Inflammatory macrophage (primary cell): ENCODE results near the gene ATP8B4.
A peak's percentile ranks its signal among the peaks of the same experiment; 100 is the strongest.

ENCODE experiments used
- DNase-seq, 2 donors: peaks; one replicate each; pipeline ENCODE4 v3.0.0-alpha.2; 2020 to 2022

ATP8B4 gene

DNA sequence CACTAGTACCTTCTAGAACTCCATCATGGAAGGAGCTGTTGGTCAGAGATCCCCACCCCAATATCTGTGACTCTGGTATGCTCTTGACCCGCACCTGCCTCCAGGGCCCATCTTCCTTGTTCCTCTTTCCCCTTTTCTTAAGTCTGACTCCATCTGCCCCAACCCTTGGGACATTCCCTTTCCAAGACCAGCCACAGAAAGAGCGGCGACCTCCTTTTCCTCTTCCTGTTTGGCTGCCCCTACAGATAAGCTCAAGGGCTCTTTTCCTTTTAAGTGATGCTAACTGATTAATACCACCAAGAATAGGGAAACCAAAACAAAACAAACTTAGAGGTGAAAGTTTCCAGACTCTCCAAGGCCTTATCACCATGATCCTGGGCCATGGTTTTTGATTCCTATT lies 21.9 kb upstream of the ATP8B4 start:
- DNase-seq = no peak

DNA sequence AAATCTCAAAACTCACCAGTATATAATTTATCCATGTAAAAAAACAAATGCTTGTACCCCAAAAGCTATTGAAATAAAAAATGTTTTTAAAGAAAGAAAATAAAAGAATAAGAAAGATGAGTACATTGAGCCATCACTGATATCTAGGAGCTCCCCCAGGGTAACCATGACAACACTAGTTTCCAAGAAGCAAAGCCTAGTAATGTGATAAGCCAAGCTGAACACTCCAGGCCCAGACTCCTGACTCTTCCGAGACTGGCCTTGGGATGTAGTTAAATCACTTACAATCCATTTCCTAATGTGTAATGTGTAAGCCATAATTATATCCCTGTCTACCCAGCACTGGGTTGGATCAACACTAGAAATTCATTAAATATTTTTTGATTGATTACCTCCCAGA lies 21.1 kb upstream of the ATP8B4 start:
- DNase-seq = no peak

DNA sequence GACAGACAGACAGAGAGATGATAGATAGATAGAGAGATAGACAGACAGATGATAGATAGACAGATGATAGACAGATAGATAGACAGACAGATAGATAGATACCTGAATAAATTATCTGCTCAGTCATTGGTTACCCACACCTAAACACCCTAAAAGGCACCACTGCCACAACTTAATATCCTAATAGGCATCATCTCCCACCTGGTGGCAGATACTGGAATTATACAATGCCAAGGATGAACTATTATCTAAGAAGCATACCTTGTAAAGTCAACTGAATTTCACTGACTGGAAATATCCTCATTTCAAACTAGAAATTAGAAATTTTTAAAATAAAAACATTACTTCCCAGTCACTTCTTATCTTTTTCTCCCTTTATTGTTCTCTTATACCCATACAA lies 19.4 kb upstream of the ATP8B4 start:
- peak in 1 of 2 donors; percentile 27 for DNase-seq

DNA sequence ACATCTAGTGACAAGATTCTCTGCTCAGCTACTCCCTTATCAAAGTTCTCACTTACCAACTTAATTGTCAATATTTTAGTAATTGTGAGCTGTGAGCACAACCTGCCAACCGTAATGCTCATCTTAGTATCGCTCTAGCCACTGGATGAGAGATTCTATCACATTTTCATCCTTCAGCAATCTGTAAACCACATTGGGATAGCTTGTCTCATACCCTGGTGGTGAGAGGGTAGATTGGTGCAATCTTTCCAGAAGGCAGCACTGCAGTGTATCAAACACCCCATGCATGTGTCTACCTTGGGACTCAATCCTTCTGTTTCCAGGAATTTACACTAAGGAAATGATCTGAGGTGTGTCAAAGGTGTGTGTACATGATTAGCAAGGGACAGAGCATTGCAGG lies 18.9 kb upstream of the ATP8B4 start:
- no peak for DNase-seq

DNA sequence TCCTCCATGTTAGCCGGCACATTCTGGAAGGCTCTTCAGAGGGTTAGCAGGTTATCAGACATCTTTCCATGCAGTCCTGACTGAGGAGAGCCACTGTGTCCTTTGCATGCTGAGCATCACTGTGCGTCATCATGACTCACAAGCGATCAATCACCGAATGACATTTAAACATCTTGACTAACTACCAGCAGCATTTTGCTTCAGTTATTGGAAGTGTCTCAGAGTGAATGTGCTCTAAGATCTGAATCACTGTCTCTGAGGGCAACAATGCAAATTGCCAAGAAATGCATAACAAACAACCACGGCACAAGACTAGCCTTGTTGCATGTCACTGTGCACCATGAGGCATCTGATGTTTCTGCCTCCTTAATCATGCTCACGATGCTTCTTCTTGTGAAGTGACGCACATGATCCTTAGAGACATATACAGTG lies 18.3 kb upstream of the ATP8B4 start:
- DNase-seq = peak in 1 of 2 donors; percentile 45

DNA sequence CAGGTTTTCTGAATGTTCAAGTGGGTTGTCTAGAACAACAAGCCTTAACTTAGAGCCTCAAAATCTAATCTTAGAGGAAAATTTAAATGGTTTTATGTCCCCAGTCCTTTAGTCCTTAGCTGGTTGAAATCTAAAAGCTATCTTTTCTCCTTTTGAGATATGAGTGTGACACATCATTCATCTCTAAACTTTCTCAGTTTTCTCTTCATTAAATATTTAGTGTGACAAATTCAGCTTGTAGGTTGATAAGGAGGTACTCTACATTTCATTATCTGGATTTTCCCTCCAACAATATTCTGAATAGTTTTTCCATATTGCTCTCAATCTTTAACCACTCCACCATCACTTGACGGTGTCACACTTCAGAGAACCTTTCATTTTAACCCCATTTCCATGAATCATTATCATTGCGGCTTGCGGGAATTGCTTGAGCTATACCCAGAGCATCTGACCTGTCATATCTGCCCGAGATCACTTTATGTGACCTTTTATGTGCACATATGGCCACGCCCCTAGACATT lies 16.1 kb upstream of the ATP8B4 start:
- DNase-seq = peak in 1 of 2 donors; percentile 66

DNA sequence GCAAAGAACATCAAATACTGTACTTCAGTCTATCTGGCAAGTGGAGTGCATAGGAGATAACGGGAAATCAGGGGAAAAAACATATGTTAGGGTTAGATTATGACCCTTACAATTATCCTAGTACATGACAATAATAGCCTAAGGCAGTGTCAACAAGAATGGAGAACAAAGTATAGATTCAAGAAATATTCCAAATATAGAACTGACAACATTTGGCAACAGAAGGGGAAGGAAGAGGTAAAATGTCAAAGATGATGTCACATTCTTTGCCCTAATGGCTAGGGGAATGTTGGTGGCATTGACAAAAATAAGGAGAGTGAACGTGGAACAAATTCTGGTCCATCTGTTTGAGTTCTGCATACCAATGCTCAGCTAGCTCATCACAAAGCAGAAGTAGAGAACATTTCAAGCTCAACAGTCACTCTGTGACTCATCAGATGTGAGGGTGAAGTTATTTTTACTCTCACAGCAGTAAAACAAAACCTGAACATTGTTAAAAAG lies 15.5 kb upstream of the ATP8B4 start:
- DNase-seq = peak; percentile 87 to 91

DNA sequence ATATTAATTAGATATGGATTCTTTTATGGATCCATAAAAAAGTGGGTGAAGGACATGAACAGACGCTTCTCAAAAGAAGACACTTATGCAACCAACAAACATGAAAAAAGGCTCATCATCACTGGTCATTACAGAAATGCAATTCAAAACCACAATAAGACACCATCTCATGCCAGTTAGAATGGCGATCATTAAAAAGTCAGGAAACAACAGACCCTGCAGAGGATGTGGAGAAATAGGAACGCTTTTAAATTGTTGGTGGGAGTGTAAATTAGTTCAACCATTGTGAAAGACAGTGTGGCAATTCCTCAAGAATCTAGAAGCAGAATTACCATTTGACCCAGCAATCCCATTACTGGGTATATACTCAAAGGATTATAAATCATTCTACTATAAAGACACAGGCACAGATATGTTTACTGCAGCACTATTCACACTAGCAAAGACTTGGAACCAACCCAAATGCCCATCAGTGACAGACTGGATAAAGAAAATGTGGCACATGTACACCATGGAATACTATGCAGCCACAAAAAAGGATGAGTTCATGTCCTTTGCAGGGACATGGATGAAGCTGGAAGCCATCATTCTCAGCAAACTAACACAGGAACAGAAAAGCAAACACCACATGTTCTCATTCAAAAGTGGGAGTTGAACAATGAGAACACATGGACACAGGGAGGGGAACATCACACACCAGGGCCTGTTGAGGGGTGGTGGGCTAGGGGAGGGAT lies 13.4 kb upstream of the ATP8B4 start:
- peak; percentile 68 to 79 for DNase-seq

DNA sequence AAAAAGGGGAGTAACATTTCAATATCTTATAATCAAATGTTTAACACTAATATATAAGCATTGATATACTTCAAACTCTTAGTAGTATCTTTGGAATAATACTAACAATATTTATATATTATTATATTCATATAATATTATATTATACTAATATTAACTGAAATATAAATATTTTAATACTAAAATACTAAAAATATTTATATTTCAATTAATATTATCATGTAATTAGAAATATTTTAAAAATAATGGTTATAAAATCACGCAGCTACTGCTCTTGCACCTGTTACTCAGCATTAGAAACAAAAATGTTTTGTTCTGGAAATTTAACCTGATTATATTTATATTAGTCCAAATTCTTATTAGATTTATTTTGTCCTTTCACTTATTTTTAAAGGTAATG lies 12.6 kb upstream of the ATP8B4 start:
- no peak for DNase-seq

DNA sequence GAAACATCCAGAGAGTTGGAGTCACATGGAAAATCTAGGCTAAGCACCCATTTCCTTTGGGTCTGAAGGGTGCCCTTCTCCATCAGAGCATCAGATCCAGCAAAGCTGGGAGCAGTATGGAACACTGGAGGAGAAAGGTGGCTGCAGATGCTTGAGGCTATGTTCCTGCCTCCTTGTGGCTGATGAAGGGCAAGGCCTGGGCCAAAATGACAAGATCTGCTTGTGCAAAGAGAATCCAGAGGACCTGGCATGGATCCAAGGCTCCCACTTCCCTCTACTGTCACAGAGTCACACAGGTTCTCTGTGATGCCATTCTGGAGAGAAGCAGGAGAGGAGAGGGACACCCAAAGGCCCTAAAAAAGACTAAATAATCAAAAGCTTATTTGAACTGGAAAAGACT lies 9.2 kb upstream of the ATP8B4 start:
- DNase-seq = peak; percentile 93 to 97

DNA sequence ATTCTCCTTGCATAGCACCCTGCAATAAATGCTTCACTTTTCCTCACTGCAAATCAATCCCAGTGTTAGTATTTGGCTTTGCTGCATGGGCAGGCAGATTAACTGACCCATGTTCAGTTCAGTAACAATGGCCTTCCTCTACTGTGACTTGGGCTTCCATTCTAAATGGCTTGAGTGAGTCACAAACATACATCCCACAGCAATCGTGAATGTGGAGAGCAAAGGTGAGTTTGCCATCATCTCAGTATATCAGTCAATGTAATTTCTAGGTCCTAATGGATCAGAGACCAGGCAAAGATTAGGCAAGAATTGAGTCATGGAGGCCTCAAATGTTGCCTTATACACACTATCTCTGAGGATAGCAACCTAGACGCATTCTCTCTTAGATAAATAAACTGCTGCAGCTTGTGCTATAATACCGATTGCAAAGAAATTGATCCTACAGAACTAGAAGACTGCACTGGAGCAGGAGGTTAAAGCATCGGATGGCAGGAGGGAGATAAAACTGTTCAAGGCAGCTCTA lies 8.3 kb upstream of the ATP8B4 start:
- DNase-seq = no peak

DNA sequence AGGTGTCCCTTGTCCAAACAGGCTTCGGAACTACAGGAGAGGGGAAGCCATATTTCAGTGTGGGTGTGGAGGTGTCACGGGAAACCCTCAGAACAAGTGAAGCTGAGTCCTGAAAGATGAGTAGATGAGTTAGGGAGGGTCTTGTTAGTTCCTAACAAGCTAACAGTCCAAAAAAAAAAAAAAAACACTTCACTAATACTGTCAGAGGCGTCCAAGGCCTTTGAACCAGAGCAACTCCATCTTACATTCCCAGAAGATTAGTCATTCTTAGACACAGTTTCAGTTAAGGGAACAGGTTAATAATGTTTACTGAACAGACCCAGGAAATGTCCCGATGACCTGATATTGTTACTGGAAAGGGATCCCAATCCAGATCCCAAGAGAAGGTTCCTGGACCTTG lies 7.0 kb upstream of the ATP8B4 start:
- no peak for DNase-seq

DNA sequence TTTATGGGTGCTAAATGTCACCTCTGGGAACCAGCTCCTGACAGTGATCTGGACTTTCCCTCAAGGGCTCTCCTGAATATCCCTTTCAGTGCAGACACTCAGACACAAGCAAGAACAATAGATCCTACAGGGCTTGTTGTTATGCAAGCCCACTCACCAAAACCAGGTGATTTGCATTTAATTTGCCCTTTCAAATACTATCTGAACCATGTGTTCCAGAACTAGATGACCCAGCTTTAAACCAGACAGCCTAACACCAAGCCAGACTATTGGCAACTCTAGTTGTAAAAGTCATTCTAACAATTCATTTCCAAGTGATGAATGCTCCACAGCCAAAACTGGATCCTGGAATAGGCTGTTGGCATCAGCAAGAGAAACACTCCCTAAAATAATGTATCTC lies 5.6 kb upstream of the ATP8B4 start:
- no peak for DNase-seq

DNA sequence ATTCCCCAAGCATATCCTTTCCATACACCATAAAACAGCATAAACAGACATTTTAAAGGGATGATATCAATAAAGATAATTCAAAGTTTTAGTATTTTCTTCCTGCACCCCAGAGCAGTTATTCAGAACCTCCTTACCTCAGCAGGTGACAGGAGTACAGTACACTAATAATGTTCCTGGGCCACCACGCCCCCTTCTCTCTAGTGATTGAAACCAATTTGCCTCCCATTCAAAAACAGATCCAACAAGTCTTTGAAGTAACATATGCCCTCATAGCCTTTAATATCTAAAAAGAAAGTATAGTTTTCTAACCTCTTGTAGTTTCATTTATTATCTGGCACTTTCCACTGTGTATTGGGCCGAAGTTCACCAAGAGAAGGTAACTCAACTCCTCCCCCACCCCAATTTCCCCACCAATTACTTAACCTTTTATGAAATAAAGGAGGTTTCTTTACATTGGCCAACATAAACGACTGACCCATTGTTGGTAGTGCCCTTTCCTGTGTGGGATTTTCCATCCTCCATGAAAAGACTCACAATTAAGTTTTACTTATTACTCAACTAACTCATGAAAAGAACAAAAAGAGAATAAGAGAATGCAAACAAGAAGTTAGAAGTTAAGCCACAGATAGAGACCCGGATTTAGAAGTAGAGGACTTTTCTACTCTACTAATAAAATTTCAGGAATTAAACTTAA lies 5.0 kb upstream of the ATP8B4 start:
- DNase-seq = no peak

DNA sequence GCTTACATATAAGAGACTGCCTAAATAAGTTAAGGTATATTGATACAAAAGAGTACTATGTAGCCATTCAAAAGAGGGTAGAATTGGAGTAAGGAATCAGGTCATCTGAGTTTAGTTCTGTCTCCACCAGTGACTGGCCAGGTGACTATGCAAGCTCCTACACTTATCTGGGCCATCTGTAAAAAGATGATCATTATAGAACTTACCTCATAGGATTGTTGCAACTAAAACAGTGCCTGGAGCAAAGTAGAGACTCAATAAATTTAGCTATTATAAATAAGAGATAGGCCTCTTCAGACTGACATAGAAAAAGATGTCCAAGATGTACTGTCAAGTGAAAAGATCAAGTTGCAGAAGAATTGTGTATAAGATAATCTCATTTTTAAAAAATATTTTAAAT lies 1.7 kb upstream of the ATP8B4 start:
- DNase-seq = no peak

DNA sequence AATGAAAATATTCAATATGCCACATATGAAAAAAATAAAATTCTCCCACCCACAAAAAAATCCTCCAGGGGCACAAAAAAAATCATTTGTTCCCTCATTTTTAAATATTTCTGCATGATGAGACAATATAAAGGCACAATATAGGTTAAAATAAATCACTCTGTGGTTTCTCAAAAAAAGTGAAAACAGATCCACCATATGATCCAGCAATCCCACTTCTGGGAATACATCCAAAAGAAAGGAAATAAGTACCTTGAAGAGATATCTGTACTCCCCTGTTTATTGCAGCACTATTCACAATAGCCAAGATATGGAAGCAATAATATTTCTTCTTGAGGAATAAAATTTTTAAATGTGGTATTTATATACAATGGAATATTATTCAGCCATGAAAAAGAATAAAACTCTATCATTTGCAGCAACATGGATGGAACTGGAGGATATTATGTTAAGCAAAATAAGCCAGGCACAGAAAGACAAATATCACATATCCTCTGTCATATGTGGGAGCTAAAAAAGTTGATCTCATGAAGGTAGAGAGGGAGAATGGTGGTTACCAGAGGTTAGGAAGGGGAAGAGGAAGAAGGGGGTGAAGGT lies 1.5 kb downstream of the ATP8B4 start:
- DNase-seq = no peak

DNA sequence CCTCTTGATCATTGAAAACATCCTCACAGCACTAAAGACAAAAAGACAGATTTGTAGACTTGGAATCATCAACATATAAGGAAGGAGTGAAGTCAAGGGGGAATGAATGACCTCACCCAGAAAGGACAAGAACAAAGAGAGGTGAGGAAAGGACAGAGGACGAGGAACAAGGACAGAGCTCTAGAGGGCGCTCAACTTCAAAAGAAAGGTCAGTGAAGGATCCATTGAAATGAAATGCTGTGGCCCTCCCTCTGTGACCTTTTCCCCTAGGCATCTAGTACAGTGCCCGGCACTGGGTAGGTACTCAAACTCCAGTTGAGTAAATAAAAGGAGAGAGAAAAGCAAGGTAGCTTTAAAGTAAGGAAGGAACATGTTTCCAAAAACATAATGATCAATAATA lies 2.6 kb downstream of the ATP8B4 start:
- DNase-seq = peak; percentile 73 to 82

DNA sequence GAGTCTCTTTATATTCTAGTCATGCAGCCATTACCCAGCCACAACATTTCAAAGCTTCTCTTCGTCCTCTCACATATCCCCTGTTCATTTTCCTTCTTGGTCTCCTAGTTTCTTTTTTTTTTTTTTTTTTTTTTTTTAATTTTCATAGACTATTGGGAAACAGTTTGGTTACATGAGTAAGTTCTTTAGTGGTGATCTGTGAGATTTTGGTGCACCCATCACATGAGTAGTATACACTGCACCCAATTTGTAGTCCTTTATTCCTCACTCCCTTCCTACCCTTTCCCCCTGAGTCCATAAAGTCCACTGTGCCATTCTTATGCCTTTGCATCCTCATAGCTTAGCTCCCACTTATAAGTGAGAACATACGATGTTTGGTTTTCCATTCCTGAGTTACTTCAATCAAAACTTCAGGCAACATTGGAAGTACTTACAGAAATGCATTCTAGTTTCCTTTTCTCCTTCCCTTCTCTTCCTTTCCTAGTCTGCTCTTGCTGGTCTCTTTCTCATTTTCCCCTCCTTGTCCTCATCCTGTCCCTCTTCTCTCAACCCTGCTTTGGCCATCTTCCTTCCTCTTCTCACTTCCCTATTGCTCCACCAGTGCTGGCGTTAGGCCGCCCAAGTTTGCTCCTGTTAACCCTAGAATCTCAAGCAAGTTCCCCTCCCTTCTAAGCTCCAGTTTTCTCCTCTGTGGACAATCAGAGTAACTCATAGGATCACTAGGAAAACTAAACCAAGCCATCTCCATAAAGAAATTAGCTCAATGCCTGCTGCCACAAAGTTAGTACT lies 4.8 kb downstream of the ATP8B4 start:
- DNase-seq = peak; percentile 87 to 88

DNA sequence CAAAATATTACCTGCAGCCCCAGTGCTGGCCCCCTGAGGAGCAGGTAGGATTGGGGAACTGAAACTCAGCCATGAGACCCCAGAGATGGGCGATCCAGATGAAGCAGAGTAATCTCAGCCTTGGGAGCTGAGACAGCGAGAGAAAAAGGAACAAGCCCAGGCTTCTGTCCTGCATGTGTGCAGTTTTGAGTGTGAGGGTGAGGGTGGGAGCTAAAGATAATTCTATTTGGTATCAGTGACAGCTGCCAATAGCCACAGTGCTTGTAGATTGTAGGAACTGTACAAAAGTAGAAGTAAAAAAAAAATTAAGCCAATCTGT lies 5.9 kb downstream of the ATP8B4 start:
- peak; percentile 53 to 54 for DNase-seq

DNA sequence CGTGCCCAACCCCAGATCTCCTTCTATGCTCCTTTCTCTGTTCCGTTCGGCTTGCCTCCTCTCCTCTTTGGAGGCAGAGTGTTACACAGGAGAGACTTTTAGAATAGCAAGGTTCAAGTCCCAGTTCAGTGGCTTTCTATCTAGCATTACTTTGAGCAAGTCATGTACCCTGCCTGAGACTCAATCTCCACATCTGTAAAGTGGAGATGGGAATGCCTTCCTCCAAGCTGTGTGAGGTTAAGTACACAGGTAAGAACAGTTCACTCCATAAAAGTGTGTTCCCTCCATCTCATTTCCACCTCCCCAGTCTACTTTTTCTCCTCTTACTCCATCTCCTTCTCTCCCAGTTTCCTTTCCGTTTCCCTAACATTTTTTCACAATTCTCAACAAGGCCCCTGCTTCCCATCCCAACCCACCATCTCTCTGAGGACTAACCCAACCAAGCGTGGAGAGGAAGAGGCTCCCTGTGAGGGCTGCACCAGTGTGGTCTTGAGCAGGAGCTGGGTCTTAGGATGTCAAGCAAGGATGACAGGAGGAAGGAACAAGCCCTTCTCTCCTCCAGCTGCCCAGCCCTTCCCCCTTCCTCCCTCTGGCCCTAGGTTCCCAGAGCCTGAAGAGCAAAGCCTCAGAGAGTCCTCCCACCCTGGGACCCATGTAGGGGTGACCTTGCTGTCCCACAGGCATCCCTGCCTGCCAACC lies 6.4 kb downstream of the ATP8B4 start:
- no peak for DNase-seq

DNA sequence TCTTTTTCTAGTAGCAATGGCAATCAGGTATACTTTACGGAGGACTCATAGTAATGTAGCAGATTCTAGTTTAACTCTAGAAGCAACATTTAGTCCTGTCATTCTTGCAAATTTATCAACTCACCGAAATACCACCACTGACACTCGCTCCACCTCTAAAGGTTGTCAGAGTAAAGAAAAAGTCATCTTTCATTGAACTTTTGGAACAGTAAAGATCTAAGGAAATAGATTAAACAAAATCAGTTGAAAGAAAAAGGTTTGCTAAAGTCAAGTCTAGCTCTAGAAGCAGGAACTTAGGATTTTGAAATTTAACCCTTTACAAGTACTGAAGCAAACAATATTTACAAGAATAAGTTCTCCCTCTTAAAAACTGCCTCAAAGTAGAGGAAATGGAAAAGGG lies 8.7 kb downstream of the ATP8B4 start:
- DNase-seq = peak in 1 of 2 donors; percentile 52
